Brain pericyte (primary cell): Measurements from ENCODE around the gene NCAM1.
A peak's percentile ranks its signal among the peaks of the same experiment; 100 is the strongest.
"Not testable (repeated sequence)": the region's sequence is repeated elsewhere in the genome, so short reads cannot be mapped to it uniquely, and the experiment has no call there.

ENCODE experiments used
- DNase-seq: peaks from one replicate; pipeline ENCODE4 v3.0.0-alpha.2; 2012; ENCODE audit warnings: low read depth, low spot score

NCAM1 gene

DNA sequence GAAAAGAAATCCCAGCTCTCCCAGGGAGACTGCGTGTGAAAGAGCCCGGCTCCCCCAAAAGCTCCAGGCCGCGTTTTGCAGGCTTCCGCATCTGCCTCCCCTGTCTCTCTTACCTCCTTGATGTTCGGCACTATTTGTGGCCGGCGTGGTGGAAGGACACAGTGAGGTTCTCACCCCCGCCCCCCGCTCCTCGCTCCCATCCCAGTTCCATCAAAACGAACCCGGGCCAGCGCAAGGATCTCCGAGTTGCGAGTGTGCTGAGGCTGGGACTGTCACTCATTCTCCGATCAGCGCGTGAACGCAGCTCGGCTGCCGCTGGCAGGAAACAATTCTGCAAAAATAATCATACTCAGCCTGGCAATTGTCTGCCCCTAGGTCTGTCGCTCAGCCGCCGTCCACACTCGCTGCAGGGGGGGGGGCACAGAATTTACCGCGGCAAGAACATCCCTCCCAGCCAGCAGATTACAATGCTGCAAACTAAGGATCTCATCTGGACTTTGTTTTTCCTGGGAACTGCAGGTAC lies at the start of gene NCAM1:
Gene NCAM1 (plus strand): TSS at position 275 of the 523 bp plus-strand sequence.
- peak; percentile 3 for DNase-seq

DNA sequence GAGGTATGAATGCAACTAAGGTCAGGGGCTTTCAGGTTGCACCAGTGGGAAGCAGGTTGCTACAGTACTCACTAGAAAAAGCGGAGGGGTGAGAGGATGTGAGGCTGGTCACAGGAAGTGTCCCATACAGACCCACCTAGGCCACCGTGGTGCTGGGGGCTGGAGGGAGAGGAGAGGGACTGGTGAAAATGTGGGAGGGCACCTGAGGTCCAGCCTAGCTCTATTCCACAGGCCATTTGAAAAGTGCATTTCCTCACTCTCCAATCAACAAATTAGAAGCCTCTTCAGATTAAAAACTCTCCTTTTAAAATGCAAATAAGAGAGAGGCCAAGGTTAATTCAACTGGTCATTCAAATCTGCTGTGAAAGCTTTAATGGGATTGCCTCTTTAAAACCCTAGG lies 38.6 kb upstream of the NCAM1 start:
- no peak for DNase-seq

DNA sequence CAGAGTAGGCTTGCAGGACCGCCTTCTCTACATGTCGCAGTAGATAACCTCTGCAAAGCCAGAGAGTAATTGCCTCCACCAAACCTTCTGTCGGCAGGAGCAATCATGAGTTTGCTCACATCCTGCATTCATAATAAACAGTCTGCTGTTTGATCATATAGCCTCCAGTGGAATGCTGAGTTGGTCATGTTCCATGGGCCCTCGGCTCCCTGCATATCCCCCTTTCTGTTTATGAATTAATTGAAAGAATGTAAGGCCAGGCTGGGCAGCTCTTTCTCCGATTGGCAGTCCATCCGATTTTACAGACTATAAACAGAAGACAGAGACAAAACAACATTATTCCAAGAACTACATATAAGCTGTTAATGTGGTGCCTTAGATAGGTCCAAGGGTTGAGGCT lies 36.4 kb upstream of the NCAM1 start:
- not testable (repeated sequence) for DNase-seq

DNA sequence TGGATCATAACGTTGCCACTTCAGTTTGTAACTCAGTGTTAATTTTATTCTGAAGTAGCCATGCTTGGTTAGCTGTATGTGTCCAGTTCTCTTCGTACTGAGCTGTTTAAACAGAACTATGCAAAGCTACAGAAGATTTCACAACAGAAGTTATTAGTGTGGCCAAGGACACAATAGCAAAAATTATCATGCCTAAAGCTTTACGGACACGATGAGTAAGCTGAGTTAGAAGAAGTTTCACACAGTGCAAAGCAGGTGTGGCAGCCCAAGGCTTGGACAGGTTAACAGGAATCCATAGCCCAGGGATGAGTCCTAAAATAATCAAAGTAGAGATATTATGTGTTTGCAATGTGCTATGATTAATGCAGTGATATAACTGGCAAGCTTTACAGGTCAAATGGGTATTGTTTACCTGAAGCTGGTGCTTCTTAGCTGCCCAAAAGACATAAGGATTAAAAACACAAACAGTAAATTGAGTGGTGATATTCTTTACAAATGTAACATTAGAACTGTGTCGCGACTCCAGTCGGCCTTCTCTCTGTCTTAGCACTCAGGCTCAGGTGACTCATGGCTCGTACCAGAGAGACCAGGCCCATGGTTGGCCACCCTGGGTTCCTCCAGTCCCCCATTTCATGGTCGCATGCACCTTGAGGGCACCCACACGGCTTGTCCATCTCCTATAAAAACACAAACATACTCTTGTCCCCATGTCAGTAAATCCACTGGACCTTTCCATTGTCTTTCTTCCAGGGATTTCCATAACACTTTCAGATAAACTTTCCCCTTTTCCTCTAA lies 35.5 kb upstream of the NCAM1 start:
- DNase-seq: no peak

DNA sequence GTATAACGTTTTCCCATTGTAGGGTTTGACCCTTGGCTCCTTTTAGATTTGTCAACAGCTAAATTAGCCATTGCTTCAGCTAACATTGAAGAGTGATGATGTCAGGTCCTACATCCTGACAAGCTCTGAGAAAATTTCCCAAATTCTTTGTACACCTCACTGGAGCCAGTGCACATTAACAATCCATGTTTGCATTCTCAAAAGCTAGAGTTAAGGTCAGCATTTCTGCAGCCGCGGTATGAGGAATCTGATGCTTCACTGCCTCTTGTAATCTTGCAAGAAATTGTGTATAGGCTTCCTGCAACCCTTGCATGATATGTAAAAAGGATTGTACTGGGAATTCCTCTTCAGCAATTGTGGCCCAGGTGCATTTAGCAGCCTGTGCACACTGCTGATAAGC lies 33.1 kb upstream of the NCAM1 start:
- DNase-seq: no peak

DNA sequence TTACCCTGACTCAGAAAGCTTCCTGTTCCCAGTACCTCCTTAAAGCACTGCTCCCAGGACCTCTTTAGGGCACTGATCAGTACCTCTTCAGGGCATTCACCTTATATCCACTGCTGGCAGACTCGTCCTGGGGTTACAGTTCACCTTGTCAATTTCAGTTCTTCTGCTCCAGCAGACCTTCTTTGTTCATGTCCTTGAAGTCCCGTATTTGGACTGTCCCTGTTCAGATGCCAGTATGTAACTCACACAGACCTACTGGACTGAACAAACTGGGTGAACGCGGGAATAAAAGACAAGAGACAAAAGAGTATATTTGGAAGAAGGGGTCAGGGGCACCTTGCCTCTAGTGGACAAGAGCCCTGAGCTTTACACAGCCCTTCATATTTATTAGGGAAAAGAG lies 31.8 kb upstream of the NCAM1 start:
- no peak for DNase-seq

DNA sequence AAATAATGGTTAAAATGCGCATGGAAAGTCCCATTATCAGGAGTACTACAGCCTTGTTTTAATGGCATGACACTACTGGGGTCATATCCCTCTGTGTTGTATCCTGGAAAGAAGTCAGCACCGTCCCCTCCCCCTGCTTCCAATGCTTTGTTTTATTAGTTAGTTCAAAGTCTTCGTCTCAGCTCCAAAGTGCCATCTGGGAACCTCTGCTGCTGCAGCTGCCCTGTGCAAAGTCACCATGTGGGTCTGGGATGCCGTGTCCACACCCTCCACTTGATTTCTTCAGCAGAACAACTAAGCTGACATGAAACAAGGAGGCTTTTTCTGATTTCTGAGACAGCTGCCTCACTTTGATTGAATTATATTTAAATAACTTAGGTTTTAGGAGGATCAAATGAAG lies 29.5 kb upstream of the NCAM1 start:
- DNase-seq: no peak

DNA sequence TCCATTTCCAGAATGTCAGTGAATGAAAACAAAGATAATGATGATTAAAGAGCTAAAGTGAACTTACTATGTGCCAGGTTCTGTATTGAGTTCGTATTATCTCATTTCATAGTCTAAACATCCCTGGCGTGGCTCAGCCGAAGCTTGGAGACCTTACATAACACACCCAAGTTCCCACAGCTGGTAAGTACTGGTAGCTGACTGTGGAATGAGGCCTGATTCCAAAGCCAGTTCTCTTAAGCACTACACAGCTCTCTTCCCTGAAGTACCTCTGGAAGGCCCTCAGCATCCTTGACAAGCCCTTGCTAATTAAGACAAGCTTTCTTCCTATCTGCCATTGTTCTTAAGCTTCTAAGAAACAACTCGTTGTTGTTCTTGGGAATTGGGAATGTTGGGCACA lies 28.6 kb upstream of the NCAM1 start:
- no peak for DNase-seq

DNA sequence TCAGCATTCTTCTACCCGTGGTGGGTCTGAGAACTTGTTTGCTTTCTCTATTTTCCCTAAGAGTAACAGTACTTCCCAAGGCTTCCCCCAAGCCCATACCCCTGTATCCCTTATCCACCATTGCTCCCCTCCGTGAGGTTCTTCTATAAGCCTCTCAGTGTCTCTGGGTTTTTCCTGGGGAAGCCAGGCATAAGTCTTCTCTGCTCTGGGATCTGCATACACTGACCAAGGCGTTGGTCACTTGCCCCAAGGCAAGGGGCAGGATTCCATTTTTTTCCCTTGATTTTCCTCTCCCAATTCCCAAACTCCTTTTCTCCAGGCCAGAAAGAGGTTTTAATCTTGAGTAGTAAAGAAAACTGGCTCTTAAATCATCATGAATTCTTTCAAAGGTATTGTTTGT lies 27.2 kb upstream of the NCAM1 start:
- DNase-seq: no peak

DNA sequence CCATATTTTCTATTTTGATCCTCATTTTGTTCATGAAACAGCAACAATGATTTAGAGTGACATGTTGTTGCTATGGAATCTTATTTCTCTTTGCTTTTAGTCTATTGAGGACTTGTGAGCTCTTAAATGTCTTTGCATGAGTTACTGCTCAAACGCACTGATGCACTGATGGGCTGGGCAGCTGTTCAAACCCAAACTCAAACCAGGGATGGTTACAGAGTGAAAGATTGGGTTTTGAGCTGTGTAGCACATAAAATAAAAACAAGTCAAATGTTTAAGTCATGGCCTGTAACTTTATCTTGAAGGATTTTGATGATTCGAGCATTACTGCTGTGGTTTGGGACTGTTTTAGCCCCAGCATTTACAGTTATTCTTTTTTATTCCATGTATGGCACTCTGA lies 20.1 kb upstream of the NCAM1 start:
- DNase-seq: no peak

DNA sequence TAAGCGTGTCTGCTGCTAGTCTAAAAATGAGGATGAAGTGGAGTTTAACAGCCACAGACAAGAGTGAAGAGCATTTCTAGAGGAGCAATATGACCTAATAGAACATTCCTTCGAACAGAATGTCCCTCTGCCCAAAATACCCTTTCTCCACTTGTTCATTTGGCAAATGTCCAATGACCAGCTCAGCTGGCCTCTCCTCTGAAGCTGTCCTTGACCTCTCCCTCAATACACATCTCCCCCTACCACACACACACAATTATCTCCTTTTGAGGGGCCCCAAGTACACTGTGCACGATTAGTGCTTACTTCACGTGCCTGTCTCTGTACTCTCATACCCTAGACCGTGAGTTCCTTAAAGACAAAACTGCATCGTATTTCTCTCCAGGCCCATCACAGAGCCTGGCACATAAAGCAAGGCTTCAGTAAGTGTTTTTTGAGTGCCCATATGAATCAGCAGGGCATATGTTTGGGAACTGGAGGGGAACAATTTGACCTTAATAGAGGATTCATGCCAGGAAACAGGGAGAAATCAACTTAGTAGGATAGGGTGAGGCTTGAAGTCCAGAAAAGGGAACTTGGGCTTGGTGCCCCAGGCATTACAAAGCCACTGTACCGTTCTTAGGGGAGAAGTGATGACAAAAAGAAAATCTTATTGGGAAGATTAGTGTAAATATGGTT lies 18.1 kb upstream of the NCAM1 start:
- no peak for DNase-seq

DNA sequence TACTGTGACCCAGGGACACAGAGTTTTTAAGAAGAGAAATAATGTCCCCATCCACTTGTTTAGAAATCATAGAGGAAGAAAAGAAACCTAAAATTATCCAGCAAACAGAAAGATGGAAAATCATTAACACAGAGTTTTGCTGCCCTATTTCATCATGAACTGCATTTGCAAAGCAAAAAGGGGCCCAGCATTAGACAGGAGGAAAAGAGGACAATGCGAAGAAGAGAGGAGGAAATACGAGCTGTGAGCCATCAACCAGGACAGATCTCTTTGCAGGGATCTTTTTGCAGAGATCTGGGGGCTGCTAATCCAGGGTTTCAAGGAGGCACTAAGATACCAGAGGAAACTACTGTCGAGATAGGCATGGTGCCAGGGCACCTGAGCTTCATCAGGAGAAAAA lies 14.4 kb upstream of the NCAM1 start:
- no peak for DNase-seq

DNA sequence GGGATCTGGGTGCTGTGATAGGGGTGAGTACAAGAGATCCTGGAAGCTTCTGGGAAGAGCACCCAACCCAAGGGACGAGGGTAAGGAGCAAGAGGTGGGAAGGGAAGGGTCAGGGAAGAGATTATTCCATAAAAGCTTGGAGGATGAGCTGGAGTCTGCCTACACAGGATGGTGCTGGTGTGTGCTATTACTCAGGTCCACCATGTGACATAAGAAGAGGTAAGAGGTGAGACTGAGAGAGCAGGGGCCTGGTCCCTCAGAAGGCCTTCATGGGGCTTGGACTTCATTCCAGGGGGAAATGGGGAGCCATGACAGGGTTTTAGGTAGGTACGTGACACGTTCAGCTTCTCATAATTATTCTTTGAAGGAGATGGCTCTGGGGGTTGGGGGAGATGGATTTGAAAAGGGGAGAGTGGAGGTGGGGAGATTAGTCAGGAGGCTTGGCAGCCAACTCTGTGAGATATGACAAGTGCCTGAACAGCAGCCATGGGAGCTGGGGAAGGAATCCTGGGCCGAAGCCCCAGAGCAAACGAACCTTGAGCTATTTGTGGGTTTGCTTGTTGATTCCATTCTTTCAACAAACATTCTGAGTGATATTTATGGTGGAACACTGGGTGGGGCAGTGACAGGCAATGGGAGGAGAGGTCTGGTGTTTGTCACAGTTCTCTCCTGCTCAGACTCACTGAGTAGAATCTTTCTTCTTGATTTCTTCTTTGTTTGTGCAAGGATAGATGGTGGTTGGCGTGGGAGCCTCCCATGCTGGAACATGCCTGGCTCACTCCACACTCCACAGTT lies 11.2 kb upstream of the NCAM1 start:
- no peak for DNase-seq

DNA sequence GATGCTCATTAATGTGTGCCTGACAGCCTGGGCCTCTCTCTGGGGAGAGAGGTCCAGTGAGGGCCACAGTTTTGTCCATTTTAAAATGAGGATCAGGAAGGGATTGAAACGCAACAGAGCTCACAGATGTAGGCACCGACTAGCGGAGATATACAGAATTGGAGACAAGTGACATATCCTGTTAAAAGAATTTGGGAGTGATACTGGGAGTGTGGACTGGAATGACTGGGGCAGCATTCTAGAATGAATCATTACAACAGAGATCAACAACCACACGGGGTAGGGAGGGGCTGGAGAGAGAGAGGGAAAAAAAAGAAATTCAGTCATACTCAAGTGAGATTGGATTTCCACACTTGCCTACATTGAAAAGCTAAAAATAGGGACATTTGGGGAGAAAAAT lies 2.5 kb upstream of the NCAM1 start:
- DNase-seq: no peak

DNA sequence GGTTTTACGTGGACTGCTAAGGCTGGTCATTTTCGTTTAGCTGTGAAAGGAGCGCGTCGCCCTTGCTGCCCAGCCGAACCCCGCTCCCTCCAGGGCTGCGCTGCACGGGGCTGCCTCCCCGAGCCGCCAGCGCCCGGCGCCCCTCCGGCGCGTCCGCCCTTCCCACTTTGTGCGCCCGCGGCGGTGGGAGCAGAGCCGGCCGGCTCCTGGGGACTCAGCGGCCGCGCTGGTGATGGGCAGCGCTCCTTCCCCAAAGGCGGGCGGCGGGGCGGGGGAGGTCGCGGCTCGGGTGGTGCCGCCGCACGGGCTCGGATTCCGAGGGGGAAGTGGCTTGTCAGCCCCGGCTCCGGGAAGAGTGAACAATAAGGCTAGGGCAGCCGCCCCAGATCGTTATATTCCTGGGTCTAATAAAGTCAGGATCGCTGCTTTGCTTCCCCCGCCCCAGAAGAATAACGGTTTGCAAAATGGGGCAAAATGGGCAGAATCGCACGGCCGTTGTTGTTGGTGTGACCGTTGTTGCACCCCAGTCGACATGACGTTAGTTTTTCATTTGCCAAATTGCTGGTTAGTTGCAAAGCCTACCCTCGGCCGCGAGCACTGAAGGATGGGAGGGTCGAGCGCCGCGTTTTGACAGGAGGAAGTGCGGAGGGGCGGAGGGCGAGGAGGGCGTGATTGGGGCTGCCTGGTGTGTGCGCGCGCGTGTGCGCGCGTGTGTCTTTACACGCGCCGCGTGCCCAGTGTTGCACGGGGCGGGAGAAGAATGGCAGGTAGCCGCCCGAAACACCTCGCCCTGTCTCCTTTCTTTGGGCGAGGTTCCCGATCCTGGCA lies 745 bp downstream of the NCAM1 start:
- no peak for DNase-seq

DNA sequence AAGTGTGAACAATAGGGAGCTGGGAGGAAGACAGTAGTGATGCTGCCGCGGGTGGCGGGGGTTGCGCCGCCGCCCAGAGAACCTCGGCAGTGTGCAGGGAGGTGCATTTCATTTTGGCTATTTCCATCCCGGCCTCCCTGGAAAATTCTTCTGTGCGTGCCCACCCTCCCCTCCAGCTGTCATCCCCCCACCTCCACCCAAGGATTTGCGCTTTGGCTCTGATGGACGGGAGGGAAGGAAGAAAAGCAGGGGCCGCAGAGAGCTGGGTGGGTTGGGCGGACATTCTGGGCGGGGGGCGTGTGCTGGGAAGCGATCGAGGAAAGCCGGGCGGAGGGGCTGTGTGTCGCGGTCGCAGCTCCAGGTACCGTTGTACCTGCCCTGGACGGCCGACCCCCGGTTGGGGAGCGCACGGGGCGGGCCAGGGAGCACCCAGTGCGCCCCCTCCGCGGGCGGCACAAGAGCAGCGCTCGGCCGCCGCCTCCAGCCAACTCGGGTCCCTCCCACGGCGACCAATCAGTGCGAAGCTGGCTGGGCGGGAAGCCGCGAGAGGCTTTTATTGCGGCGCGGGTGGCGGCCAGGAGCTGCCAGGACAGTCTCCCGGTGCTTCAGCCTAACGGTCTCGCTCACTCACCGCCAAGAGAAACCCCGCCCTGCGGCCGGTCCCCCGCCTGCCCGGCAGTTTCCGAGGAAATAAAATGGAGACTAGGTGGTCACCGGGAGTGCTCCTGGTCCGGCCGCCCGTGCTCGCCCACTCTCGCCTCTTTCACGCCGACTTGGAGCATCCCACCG lies 1.6 kb downstream of the NCAM1 start:
- no peak for DNase-seq

DNA sequence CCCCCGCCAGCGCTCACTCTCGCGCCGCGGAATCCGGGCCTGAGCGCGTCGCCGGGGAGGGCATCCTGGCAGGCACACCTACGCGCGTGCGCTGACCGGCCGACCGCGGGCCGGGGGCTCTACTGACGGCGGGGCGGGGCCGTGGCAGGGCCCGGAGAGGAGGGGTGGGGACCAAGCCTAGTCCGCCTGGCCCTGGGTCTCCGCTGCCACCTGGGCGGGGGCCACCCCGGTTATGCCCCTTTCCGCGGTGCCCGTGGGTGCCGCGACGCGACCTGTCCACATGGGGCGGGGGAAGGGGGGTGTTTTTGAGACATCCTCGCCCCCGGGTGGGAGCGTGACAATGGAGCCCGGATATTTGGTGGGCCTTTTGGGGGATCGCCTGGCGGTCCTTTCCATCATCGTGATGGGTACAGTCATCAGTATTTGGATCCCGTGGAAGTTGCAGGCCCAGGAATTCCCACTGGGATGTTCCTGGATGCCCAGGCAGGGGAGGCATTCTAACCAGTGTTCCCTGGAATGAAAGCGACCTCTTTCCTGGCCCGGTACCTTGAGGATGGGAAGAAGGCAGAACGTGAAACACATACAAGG lies 2.2 kb downstream of the NCAM1 start:
- no peak for DNase-seq

DNA sequence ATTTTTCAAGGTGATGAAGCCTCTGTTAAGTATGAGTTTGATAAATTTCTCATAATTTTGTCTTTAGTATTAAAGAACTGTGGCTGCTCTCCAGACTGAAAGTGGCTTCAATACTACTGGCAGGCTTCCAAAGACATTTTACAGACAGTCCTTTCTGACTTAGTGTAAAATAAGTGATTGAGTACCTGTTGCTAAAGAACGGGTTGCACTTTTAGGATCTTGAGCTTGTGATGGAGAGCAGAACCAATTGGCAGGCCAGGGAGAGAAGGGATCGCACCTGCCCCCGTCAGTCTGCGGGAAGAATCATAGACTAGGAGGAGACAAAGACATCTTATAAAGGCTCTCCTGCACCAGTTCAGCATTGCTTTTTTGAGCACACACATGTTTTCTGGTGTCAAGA lies 4.4 kb downstream of the NCAM1 start:
- no peak for DNase-seq

DNA sequence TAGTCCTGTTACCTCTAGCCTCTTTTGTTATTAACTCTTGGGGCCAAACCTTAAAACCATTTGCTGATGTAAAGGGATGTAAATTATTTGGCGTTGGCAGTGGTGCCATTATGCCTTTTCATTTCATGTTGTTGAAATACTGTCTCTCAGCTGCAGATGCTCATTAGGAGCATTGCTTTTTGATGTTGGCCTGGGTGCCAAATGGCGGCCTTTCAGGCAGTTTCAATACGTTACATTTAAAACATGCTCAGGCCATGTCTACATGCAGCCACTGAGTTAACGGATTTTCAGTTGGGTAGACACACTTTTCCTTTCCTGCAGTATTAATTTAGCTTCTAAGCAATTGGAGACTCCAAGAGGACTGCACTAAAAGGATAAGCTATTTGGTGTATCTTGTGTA lies 5.3 kb downstream of the NCAM1 start:
- DNase-seq: no peak

DNA sequence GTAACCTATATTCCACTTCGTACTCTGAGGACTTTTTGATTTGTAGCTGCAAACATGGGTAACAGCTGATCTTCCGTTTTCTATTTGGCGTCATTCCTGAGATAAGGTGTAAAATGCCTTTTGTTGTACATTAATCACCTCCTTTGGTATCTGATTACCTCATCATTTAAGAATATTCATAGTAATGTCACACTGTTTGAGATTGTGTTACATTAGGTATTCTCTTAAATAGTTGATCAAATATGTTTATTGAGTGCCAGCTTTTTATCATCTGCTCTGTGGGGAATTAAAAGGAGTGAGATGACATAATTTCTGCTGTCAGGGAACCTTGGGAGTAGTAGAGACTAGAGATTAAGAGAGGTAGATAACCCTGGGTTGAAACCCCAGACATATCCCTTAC lies 5.9 kb downstream of the NCAM1 start:
- DNase-seq: no peak
